GM10248 (cell line): Measurements from ENCODE around the gene SMARCAD1.

Experiments
- CTCF ChIA-PET: fragments of 300-600 bp; sonication (Branson Sonifier 250); formaldehyde crosslinking; extraction: SDS; loops from one replicate; lab custom pipeline; 2021; ENCODE audit warnings: antibody characterized with exemption; lab: Yijun Ruan, JAX
- POLR2A ChIA-PET: fragments of 350-650 bp; sonication (Branson Sonifier 250); formaldehyde crosslinking; extraction: SDS; loops from one replicate; lab custom pipeline; 2020; ENCODE audit warnings: antibody characterized with exemption; lab: Yijun Ruan, JAX
- DNase-seq: peaks from one replicate; pipeline ENCODE4 v3.0.0; 2012; ENCODE audit errors: extremely low spot score
- CTCF ChIP-seq: IDR thresholded peaks from 2 replicates; pipeline ENCODE4 v1.5.1; 2012; ENCODE audit warnings: mild to moderate bottlenecking, low read depth; ENCODE audit errors: extremely low read depth, missing control alignments, control extremely low read depth

Gene SMARCAD1

GRCh38 chr4:94219402-94219801 is 11.7 kb downstream of the SMARCAD1 start:
- CTCF ChIA-PET, result interaction anchor here (1.0 kb wide), 1 partner anchor 82 kb away, joined by 3 read pairs; no protein-coding TSS in a partner anchor
- DNase-seq, result no peak
- POLR2A ChIA-PET, result no interaction called here
- no peak for TF ChIP-seq CTCF

- TF ChIP-seq CTCF, result no peak
- ChIA-PET POLR2A (interaction anchor here (0.7 kb wide), 1 partner anchor 23 kb away, joined by 3 read pairs; no protein-coding TSS in a partner anchor), CTCF (no interaction called here)
- DNase-seq, result no peak
Measured at GRCh38 chr4:94221916-94222315, 14.3 kb downstream of the SMARCAD1 start.

GRCh38 chr4:94225449-94225848 is 17.8 kb downstream of the SMARCAD1 start:
- ChIA-PET POLR2A (no interaction called here), CTCF (interaction anchor here (1.0 kb wide), 1 partner anchor 15 kb away, joined by 4 read pairs; no protein-coding TSS in a partner anchor)
- no peak for DNase-seq
- no peak for TF ChIP-seq CTCF

GRCh38 chr4:94226763-94227162 is 19.1 kb downstream of the SMARCAD1 start:
- ChIA-PET POLR2A (no interaction called here), CTCF (no interaction called here)
- no peak for TF ChIP-seq CTCF
- DNase-seq, result no peak

- no peak for TF ChIP-seq CTCF
- POLR2A ChIA-PET, result no interaction called here
- no peak for DNase-seq
Measured at GRCh38 chr4:94228493-94229216, 21.0 kb downstream of the SMARCAD1 start.

GRCh38 chr4:94232519-94232918 is 24.9 kb downstream of the SMARCAD1 start:
- ChIA-PET POLR2A (no interaction called here), CTCF (interaction anchor here (1.0 kb wide), 1 partner anchor 13 kb away, joined by 3 read pairs; no protein-coding TSS in a partner anchor)
- DNase-seq, result no peak
- TF ChIP-seq CTCF, result no peak

More at GRCh38 chr4:94228493-94229216, 21.0 kb downstream of the SMARCAD1 start:
- CTCF ChIA-PET, result no interaction called here
